SK-N-SH treated with all-trans-retinoic acid at 6 μM for 48 hours (cell line): ENCODE data around the gene LBH.

Experiments
- ATAC-seq: fragments of 200-7000 bp; cut with Tn5 transposase; 3 replicates; pipeline ENCODE4 v1.9.1; 2020; ENCODE audit warnings: mild to moderate bottlenecking, moderate library complexity
- ARNTL ChIP-seq: fragments of 450-650 bp; formaldehyde crosslinking; IDR thresholded peaks from 2 replicates; pipeline ENCODE4 v1.5.0; 2020; ENCODE audit warnings: low read depth, mild to moderate bottlenecking, moderate library complexity, borderline replicate concordance
- CSDC2 ChIP-seq: fragments of 250-450 bp; sonication (Bioruptor Pico); IDR thresholded peaks from 2 replicates; pipeline ENCODE4 v1.5.0; 2020; ENCODE audit warnings: mild to moderate bottlenecking, moderate library complexity
- ESRRG ChIP-seq: fragments of 250-450 bp; sonication (Bioruptor Pico); IDR thresholded peaks from 2 replicates; pipeline ENCODE4 v1.6.1; 2021; ENCODE audit warnings: mild to moderate bottlenecking
- GLIS3 ChIP-seq: fragments of 250-450 bp; sonication (Bioruptor Pico); IDR thresholded peaks from 2 replicates; pipeline ENCODE4 v1.5.0; 2020; ENCODE audit warnings: mild to moderate bottlenecking, moderate library complexity
- OSR1 ChIP-seq: fragments of 250-450 bp; sonication (Bioruptor Pico); IDR thresholded peaks from 2 replicates; pipeline ENCODE4 v1.8.0; 2022; ENCODE audit warnings: moderate library complexity, mild to moderate bottlenecking, inconsistent platforms
- PPARA ChIP-seq: fragments of 250-450 bp; sonication (Bioruptor Pico); IDR thresholded peaks from 2 replicates; pipeline ENCODE4 v1.5.0; 2020; ENCODE audit warnings: mild to moderate bottlenecking, borderline replicate concordance
- RARB ChIP-seq: fragments of 250-450 bp; sonication (Bioruptor Pico); IDR thresholded peaks from 2 replicates; pipeline ENCODE4 v1.8.0; 2021; ENCODE audit warnings: mild to moderate bottlenecking, moderate library complexity
- SNAI2 ChIP-seq: fragments of 250-450 bp; sonication (Bioruptor Pico); IDR thresholded peaks from 2 replicates; pipeline ENCODE4 v1.5.0; 2020; ENCODE audit warnings: mild to moderate bottlenecking, moderate library complexity
- TCF4 ChIP-seq: fragments of 250-450 bp; sonication (Bioruptor Pico); IDR thresholded peaks from 2 replicates; pipeline ENCODE4 v1.8.0; 2021; ENCODE audit warnings: mild to moderate bottlenecking, moderate library complexity, borderline replicate concordance
- TOX ChIP-seq: fragments of 250-450 bp; sonication (Bioruptor Pico); IDR thresholded peaks from 2 replicates; pipeline ENCODE4 v1.8.0; 2021; ENCODE audit warnings: mild to moderate bottlenecking, moderate library complexity, borderline replicate concordance
- ZFP3 ChIP-seq: fragments of 250-450 bp; sonication (Bioruptor Pico); IDR thresholded peaks from 2 replicates; pipeline ENCODE4 v1.5.0; 2020; ENCODE audit warnings: mild to moderate bottlenecking, moderate library complexity
- ZFP30 ChIP-seq: fragments of 450-650 bp; formaldehyde crosslinking; IDR thresholded peaks from 2 replicates; pipeline ENCODE4 v1.5.0; 2022; ENCODE audit warnings: mild to moderate bottlenecking, moderate library complexity
- ZNF565 ChIP-seq: fragments of 450-650 bp; formaldehyde crosslinking; conservative IDR thresholded peaks from 2 replicates; pipeline ENCODE4 v1.5.0; 2020; ENCODE audit warnings: low read depth, mild to moderate bottlenecking, moderate library complexity
- ZNF70 ChIP-seq: fragments of 450-650 bp; formaldehyde crosslinking; IDR thresholded peaks from 2 replicates; pipeline ENCODE4 v1.5.0; 2020; ENCODE audit warnings: mild to moderate bottlenecking, moderate library complexity
- ZNF8 ChIP-seq: fragments of 450-650 bp; formaldehyde crosslinking; IDR thresholded peaks from 2 replicates; pipeline ENCODE4 v1.5.0; 2020; ENCODE audit warnings: mild to moderate bottlenecking, moderate library complexity
- TF ChIP-seq, protein P1 (sequence below): fragments of 250-450 bp; sonication (Bioruptor Pico); IDR thresholded peaks from 2 replicates; pipeline ENCODE4 v1.8.0; 2021; ENCODE audit warnings: low read depth, mild to moderate bottlenecking, moderate library complexity, borderline replicate concordance
- TF ChIP-seq, protein P2 (sequence below): fragments of 250-450 bp; sonication (Bioruptor Pico); IDR thresholded peaks from 2 replicates; pipeline ENCODE4 v1.5.1; 2020; ENCODE audit warnings: low read depth, mild to moderate bottlenecking, moderate library complexity
- TF ChIP-seq, protein P3 (sequence below): fragments of 250-450 bp; sonication (Bioruptor Pico); IDR thresholded peaks from 2 replicates; pipeline ENCODE4 v1.5.1; 2021; ENCODE audit warnings: mild to moderate bottlenecking, moderate library complexity
- TF ChIP-seq, protein P4 (sequence below): fragments of 250-450 bp; sonication (Bioruptor Pico); IDR thresholded peaks from 2 replicates; pipeline ENCODE4 v1.5.0; 2020; ENCODE audit warnings: mild to moderate bottlenecking, moderate library complexity
- TF ChIP-seq, protein P5 (sequence below): fragments of 250-450 bp; sonication (Bioruptor Pico); IDR thresholded peaks from 2 replicates; pipeline ENCODE4 v1.8.0; 2020; ENCODE audit warnings: mild to moderate bottlenecking, moderate library complexity, borderline replicate concordance

Gene LBH

DNA sequence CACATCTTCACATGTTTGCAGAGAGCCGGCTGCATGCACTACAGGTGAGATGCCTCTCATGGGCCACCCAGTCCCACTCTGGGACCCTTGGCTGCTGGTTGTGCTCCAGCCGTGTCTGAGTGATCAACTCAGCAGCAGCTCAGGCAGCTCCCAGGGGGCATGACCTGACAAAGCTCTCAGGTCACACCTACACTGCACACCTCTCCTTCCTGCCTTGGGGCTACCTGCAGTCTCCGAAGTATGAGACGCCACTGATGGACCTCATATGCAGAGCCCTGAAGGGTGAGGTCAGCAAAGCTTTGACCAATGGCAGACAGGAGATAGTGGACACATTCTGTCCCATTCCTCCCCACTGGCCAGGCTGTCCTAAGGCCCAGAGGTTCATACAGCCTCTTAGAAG is 51.4 kb downstream of the LBH start:
- ATAC-seq, result no peak
- TF ChIP-seq TOX (CRISPR knock-in tag) (no peak), ZNF8 (CRISPR knock-in tag) (no peak), ESRRG (CRISPR knock-in tag) (no peak), PPARA (CRISPR knock-in tag) (no peak), ARNTL (no peak), ZFP3 (CRISPR knock-in tag) (no peak), RARB (no peak), ZNF70 (CRISPR knock-in tag) (no peak), ZNF565 (CRISPR knock-in tag) (no peak), CSDC2 (CRISPR knock-in tag) (no peak), TCF4 (CRISPR knock-in tag) (no peak)
- TF ChIP-seq, protein P1, sequence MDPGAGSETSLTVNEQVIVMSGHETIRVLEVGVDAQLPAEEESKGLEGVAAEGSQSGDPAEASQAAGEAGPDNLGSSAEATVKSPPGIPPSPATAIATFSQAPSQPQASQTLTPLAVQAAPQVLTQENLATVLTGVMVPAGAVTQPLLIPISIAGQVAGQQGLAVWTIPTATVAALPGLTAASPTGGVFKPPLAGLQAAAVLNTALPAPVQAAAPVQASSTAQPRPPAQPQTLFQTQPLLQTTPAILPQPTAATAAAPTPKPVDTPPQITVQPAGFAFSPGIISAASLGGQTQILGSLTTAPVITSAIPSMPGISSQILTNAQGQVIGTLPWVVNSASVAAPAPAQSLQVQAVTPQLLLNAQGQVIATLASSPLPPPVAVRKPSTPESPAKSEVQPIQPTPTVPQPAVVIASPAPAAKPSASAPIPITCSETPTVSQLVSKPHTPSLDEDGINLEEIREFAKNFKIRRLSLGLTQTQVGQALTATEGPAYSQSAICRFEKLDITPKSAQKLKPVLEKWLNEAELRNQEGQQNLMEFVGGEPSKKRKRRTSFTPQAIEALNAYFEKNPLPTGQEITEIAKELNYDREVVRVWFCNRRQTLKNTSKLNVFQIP (CRISPR knock-in tag), result no peak
- TF ChIP-seq, protein P2, sequence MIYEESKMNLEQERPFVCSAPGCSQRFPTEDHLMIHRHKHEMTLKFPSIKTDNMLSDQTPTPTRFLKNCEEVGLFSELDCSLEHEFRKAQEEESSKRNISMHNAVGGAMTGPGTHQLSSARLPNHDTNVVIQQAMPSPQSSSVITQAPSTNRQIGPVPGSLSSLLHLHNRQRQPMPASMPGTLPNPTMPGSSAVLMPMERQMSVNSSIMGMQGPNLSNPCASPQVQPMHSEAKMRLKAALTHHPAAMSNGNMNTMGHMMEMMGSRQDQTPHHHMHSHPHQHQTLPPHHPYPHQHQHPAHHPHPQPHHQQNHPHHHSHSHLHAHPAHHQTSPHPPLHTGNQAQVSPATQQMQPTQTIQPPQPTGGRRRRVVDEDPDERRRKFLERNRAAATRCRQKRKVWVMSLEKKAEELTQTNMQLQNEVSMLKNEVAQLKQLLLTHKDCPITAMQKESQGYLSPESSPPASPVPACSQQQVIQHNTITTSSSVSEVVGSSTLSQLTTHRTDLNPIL (CRISPR knock-in tag), result no peak
- TF ChIP-seq, protein P3, sequence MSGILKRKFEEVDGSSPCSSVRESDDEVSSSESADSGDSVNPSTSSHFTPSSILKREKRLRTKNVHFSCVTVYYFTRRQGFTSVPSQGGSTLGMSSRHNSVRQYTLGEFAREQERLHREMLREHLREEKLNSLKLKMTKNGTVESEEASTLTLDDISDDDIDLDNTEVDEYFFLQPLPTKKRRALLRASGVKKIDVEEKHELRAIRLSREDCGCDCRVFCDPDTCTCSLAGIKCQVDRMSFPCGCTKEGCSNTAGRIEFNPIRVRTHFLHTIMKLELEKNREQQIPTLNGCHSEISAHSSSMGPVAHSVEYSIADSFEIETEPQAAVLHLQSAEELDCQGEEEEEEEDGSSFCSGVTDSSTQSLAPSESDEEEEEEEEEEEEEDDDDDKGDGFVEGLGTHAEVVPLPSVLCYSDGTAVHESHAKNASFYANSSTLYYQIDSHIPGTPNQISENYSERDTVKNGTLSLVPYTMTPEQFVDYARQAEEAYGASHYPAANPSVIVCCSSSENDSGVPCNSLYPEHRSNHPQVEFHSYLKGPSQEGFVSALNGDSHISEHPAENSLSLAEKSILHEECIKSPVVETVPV (CRISPR knock-in tag), result no peak
- TF ChIP-seq, protein P4, sequence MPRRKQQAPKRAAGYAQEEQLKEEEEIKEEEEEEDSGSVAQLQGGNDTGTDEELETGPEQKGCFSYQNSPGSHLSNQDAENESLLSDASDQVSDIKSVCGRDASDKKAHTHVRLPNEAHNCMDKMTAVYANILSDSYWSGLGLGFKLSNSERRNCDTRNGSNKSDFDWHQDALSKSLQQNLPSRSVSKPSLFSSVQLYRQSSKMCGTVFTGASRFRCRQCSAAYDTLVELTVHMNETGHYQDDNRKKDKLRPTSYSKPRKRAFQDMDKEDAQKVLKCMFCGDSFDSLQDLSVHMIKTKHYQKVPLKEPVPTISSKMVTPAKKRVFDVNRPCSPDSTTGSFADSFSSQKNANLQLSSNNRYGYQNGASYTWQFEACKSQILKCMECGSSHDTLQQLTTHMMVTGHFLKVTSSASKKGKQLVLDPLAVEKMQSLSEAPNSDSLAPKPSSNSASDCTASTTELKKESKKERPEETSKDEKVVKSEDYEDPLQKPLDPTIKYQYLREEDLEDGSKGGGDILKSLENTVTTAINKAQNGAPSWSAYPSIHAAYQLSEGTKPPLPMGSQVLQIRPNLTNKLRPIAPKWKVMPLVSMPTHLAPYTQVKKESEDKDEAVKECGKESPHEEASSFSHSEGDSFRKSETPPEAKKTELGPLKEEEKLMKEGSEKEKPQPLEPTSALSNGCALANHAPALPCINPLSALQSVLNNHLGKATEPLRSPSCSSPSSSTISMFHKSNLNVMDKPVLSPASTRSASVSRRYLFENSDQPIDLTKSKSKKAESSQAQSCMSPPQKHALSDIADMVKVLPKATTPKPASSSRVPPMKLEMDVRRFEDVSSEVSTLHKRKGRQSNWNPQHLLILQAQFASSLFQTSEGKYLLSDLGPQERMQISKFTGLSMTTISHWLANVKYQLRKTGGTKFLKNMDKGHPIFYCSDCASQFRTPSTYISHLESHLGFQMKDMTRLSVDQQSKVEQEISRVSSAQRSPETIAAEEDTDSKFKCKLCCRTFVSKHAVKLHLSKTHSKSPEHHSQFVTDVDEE (CRISPR knock-in tag), result no peak
- TF ChIP-seq, protein P5, sequence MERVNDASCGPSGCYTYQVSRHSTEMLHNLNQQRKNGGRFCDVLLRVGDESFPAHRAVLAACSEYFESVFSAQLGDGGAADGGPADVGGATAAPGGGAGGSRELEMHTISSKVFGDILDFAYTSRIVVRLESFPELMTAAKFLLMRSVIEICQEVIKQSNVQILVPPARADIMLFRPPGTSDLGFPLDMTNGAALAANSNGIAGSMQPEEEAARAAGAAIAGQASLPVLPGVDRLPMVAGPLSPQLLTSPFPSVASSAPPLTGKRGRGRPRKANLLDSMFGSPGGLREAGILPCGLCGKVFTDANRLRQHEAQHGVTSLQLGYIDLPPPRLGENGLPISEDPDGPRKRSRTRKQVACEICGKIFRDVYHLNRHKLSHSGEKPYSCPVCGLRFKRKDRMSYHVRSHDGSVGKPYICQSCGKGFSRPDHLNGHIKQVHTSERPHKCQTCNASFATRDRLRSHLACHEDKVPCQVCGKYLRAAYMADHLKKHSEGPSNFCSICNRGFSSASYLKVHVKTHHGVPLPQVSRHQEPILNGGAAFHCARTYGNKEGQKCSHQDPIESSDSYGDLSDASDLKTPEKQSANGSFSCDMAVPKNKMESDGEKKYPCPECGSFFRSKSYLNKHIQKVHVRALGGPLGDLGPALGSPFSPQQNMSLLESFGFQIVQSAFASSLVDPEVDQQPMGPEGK (CRISPR knock-in tag), result no peak

DNA sequence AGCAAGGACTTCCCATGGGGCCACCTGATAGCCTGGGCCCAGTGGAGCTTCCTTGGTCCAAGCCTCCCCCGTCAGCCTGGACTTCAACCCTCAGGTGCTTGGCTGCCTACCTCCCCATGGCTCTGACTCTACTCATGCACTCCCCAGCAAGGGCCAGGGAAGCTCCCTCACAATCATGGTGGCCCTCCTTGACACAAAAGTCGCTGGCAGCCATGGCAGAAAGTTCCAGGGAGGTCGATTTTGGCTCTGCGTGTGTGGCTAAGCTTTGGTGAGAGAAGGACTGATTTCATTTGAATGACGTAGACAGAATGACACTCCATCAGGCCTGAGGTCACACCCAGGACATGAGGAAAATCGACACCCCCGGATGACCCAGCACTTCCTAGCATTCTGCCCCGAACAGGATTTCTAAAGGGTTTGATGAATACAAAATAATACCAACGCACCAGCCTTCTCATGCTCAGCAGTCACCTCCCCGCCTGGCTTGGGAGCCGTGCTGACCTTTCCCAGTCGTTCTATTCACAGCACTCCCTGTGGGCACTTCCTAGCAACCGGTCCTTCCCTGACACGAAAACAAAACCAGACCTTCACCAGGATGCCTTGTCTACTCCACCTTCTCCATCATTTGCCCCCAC is 52.7 kb downstream of the LBH start:
- no peak for ATAC-seq
- TF ChIP-seq ARNTL (no peak), PPARA (CRISPR knock-in tag) (no peak), ZNF565 (CRISPR knock-in tag) (no peak), ZNF70 (CRISPR knock-in tag) (no peak), CSDC2 (CRISPR knock-in tag) (no peak), ZFP30 (CRISPR knock-in tag) (no peak), SNAI2 (no peak), RARB (no peak), OSR1 (CRISPR knock-in tag) (no peak), ESRRG (CRISPR knock-in tag) (no peak), ZNF8 (CRISPR knock-in tag) (no peak), GLIS3 (CRISPR knock-in tag) (no peak)
- TF ChIP-seq, protein P1 (CRISPR knock-in tag), result no peak
- TF ChIP-seq, protein P5 (CRISPR knock-in tag), result no peak
- TF ChIP-seq, protein P4 (CRISPR knock-in tag), result no peak
- TF ChIP-seq, protein P2 (CRISPR knock-in tag), result no peak
